Naive B cell (primary cell): ENCODE data around the gene HIBADH. TPM values are rescaled to one million over a fixed set of nuclear protein-coding genes. Genes with fewer than 3 reads are reported as not detected.
"Not testable (repeated sequence)": the region's sequence is repeated elsewhere in the genome, so short reads cannot be mapped to it uniquely, and the experiment has no call there.

Source experiments
- ATAC-seq, 2 donors: fragments of 150-1000 bp; cut with Tn5 transposase; 2 replicates each; pipeline ENCODE4 v1.10.0; 2021; ENCODE audit warnings: low read depth in 2 of 2, mild to moderate bottlenecking in 2 of 2, moderate library complexity in 2 of 2
- DNase-seq: peaks from one replicate; pipeline ENCODE4 v3.0.0; 2022
- H3K27ac Mint-ChIP-seq, 6 donors: one replicate each; pipeline ENCODE4 v1.8.0; 2020 to 2022; ENCODE audit warnings: mild to moderate bottlenecking in 6 of 6, mixed read lengths in 6 of 6, moderate library complexity in 5 of 6, inconsistent platforms in 2 of 6
- H3K27me3 Mint-ChIP-seq, 3 donors: one replicate each; pipeline ENCODE4 v1.8.0; 2021 to 2022; ENCODE audit warnings: mixed read lengths in 3 of 3, mild to moderate bottlenecking in 1 of 3
- H3K36me3 Mint-ChIP-seq, 2 donors: one replicate each; pipeline ENCODE4 v1.8.0; 2020 to 2022; ENCODE audit warnings: mixed read lengths in 2 of 2, inconsistent platforms in 1 of 2, mild to moderate bottlenecking in 1 of 2
- H3K4me1 Mint-ChIP-seq, 3 donors: one replicate each; pipeline ENCODE4 v1.8.0; 2020 to 2022; ENCODE audit warnings: mixed read lengths in 3 of 3, inconsistent platforms in 1 of 3, mild to moderate bottlenecking in 1 of 3, moderate library complexity in 1 of 3
- H3K4me3 Mint-ChIP-seq, 8 donors: one replicate each; pipeline ENCODE4 v1.8.0; 2020 to 2022; ENCODE audit warnings: mild to moderate bottlenecking in 8 of 8, mixed read lengths in 8 of 8, moderate library complexity in 8 of 8, inconsistent platforms in 2 of 8
- H3K9me3 Mint-ChIP-seq, 7 donors: one replicate each; pipeline ENCODE4 v1.8.0; 2020 to 2022; ENCODE audit warnings: mixed read lengths in 7 of 7, mild to moderate bottlenecking in 5 of 7, inconsistent platforms in 2 of 7, moderate library complexity in 1 of 7
- polyA plus RNA-seq, 6 donors: library from polyadenylated mRNA; unstranded; fragments of 300-500 nt; fragmentation: Illumina TruSeq; gene quantifications; one replicate each; pipeline ENCODE4 v1.2.3, GENCODE V29; 2021; ENCODE audit warnings: low read depth in 6 of 6

The HIBADH gene
- polyA plus RNA-seq, 6 donors from 2014 or later: 23.0 to 36.1 (median 25.9) TPM

GRCh38 chr7:27601217-27601616 is 61.5 kb downstream of the HIBADH start:
- H3K27me3 Mint-ChIP-seq: no peaks in the 10 kb centered on the region
- DNase-seq: no peak
- H3K36me3 Mint-ChIP-seq: peaks cover 0 to 15% of the 10 kb centered on the region in 2 donors
- H3K4me3 Mint-ChIP-seq: no peak overlapping the region
- no peak overlapping the region for H3K27ac Mint-ChIP-seq
- no peaks in the 10 kb centered on the region for H3K9me3 Mint-ChIP-seq
- no peaks in the 10 kb centered on the region for H3K4me1 Mint-ChIP-seq
- ATAC-seq: no peak

GRCh38 chr7:27600247-27600646 is 62.4 kb downstream of the HIBADH start:
- H3K4me1 Mint-ChIP-seq: no peaks in the 10 kb centered on the region

GRCh38 chr7:27595009-27595408 is 67.7 kb downstream of the HIBADH start:
- DNase-seq (no peak), ATAC-seq (no peak)
- peaks cover 0 to 13% (median 5%) of the 10 kb centered on the region in 3 donors for H3K27me3 Mint-ChIP-seq

More at GRCh38 chr7:27600247-27600646, 62.4 kb downstream of the HIBADH start:
- no peak for DNase-seq
- Mint-ChIP-seq H3K27me3 (no peaks in the 10 kb centered on the region), H3K36me3 (peaks cover 0 to 21% of the 10 kb centered on the region in 2 donors), H3K9me3 (no peaks in the 10 kb centered on the region), H3K4me3 (no peak overlapping the region), H3K27ac (no peak overlapping the region)
- ATAC-seq: no peak

GRCh38 chr7:27593226-27593625 is 69.5 kb downstream of the HIBADH start:
- Mint-ChIP-seq H3K4me1 (no peaks in the 10 kb centered on the region), H3K27ac (no peak overlapping the region), H3K36me3 (peaks cover 8 to 20% of the 10 kb centered on the region in 2 donors), H3K27me3 (peaks cover under 1 to 21% (median 5%) of the 10 kb centered on the region in 3 donors), H3K9me3 (peaks cover 0 to 1% (median 0%) of the 10 kb centered on the region in 7 donors), H3K4me3 (no peak overlapping the region)
- DNase-seq: no peak
- no peak for ATAC-seq

More at GRCh38 chr7:27595009-27595408, 67.7 kb downstream of the HIBADH start:
- Mint-ChIP-seq H3K36me3 (peaks cover 8 to 30% of the 10 kb centered on the region in 2 donors), H3K9me3 (peaks cover 0 to 1% (median 0%) of the 10 kb centered on the region in 7 donors), H3K27ac (peak overlapping the region in 1 of 6 donors; percentile 33), H3K4me1 (no peaks in the 10 kb centered on the region), H3K4me3 (no peak overlapping the region)

GRCh38 chr7:27590416-27590815 is 72.3 kb downstream of the HIBADH start:
- ATAC-seq: no peak
- Mint-ChIP-seq H3K4me1 (peaks cover 16 to 23% (median 20%) of the 10 kb centered on the region in 3 donors), H3K27me3 (peaks cover 5 to 34% (median 15%) of the 10 kb centered on the region in 3 donors), H3K9me3 (peaks cover 0 to 1% (median 0%) of the 10 kb centered on the region in 7 donors), H3K4me3 (no peak overlapping the region), H3K27ac (no peak overlapping the region), H3K36me3 (peaks cover 8 to 12% of the 10 kb centered on the region in 2 donors)
- DNase-seq: no peak

GRCh38 chr7:27587429-27587828 is 75.3 kb downstream of the HIBADH start:
- Mint-ChIP-seq H3K27ac (peak overlapping the region in 2 of 6 donors; percentile 39 to 94), H3K4me3 (peak overlapping the region in 3 of 8 donors; percentile 7 to 36 (median 32)), H3K36me3 (peaks cover 7 to 8% of the 10 kb centered on the region in 2 donors), H3K27me3 (peaks cover 5 to 34% (median 15%) of the 10 kb centered on the region in 3 donors), H3K4me1 (peaks cover 16 to 23% (median 20%) of the 10 kb centered on the region in 3 donors), H3K9me3 (no peaks in the 10 kb centered on the region)
- ATAC-seq (peak; percentile 61 to 66), DNase-seq (peak; percentile 1)

GRCh38 chr7:27586825-27587224 is 75.9 kb downstream of the HIBADH start:
- DNase-seq: peak; percentile 27
- Mint-ChIP-seq H3K4me1 (peaks cover 16 to 23% (median 20%) of the 10 kb centered on the region in 3 donors), H3K36me3 (peaks cover 3 to 4% of the 10 kb centered on the region in 2 donors), H3K4me3 (peak overlapping the region in 4 of 8 donors; percentile 7 to 54 (median 23)), H3K27me3 (peaks cover 5 to 31% (median 15%) of the 10 kb centered on the region in 3 donors), H3K9me3 (no peaks in the 10 kb centered on the region), H3K27ac (no peak overlapping the region)
- ATAC-seq: peak; percentile 91 to 93

- no peaks in the 10 kb centered on the region for H3K36me3 Mint-ChIP-seq
- DNase-seq: no peak
- peaks cover 5 to 28% (median 15%) of the 10 kb centered on the region in 3 donors for H3K27me3 Mint-ChIP-seq
- H3K27ac Mint-ChIP-seq: no peak overlapping the region
- ATAC-seq: no peak
- H3K4me1 Mint-ChIP-seq: peaks cover 17 to 23% (median 20%) of the 10 kb centered on the region in 3 donors
- no peak overlapping the region for H3K4me3 Mint-ChIP-seq
- H3K9me3 Mint-ChIP-seq: no peaks in the 10 kb centered on the region
Measured at GRCh38 chr7:27585781-27586447, 76.8 kb downstream of the HIBADH start.

GRCh38 chr7:27581906-27582305 is 80.8 kb downstream of the HIBADH start:
- H3K9me3 Mint-ChIP-seq: no peaks in the 10 kb centered on the region
- no peak overlapping the region for H3K27ac Mint-ChIP-seq

GRCh38 chr7:27581119-27581518 is 81.6 kb downstream of the HIBADH start:
- H3K9me3 Mint-ChIP-seq: no peaks in the 10 kb centered on the region
- H3K36me3 Mint-ChIP-seq: no peaks in the 10 kb centered on the region
- H3K27ac Mint-ChIP-seq: no peak overlapping the region
- H3K27me3 Mint-ChIP-seq: peaks cover 0 to 3% (median 0%) of the 10 kb centered on the region in 3 donors
- no peak for ATAC-seq
- no peak for DNase-seq
- H3K4me3 Mint-ChIP-seq: no peak overlapping the region
- H3K4me1 Mint-ChIP-seq: peaks cover 2 to 4% (median 3%) of the 10 kb centered on the region in 3 donors

More at GRCh38 chr7:27581906-27582305, 80.8 kb downstream of the HIBADH start:
- Mint-ChIP-seq H3K4me3 (no peak overlapping the region), H3K36me3 (no peaks in the 10 kb centered on the region), H3K4me1 (peaks cover 8 to 11% (median 8%) of the 10 kb centered on the region in 3 donors), H3K27me3 (peaks cover 0 to 6% (median 3%) of the 10 kb centered on the region in 3 donors)
- no peak for ATAC-seq
- DNase-seq: no peak

- no peak for ATAC-seq
- Mint-ChIP-seq H3K9me3 (no peaks in the 10 kb centered on the region), H3K4me1 (peaks cover 0 to 6% (median 0%) of the 10 kb centered on the region in 3 donors)
Measured at GRCh38 chr7:27579565-27579964, 83.1 kb downstream of the HIBADH start.

GRCh38 chr7:27578169-27578568 is 84.5 kb downstream of the HIBADH start:
- not testable (repeated sequence) for H3K27me3 Mint-ChIP-seq, H3K36me3 Mint-ChIP-seq, H3K27ac Mint-ChIP-seq, H3K9me3 Mint-ChIP-seq, H3K4me1 Mint-ChIP-seq, DNase-seq, ATAC-seq, H3K4me3 Mint-ChIP-seq

More at GRCh38 chr7:27579565-27579964, 83.1 kb downstream of the HIBADH start:
- DNase-seq: no peak
- H3K4me3 Mint-ChIP-seq: no peak overlapping the region
- H3K27me3 Mint-ChIP-seq: no peaks in the 10 kb centered on the region
- H3K36me3 Mint-ChIP-seq: no peaks in the 10 kb centered on the region
- H3K27ac Mint-ChIP-seq: no peak overlapping the region

GRCh38 chr7:27576360-27576944 is 86.2 kb downstream of the HIBADH start:
- DNase-seq (no peak), ATAC-seq (no peak)
- no peaks in the 10 kb centered on the region for H3K9me3 Mint-ChIP-seq
- no peaks in the 10 kb centered on the region for H3K27me3 Mint-ChIP-seq
- no peak overlapping the region for H3K4me3 Mint-ChIP-seq
- no peak overlapping the region for H3K27ac Mint-ChIP-seq
- H3K4me1 Mint-ChIP-seq: peaks cover 0 to 6% (median 0%) of the 10 kb centered on the region in 3 donors
- H3K36me3 Mint-ChIP-seq: no peaks in the 10 kb centered on the region

- no peak overlapping the region for H3K4me3 Mint-ChIP-seq
- ATAC-seq: no peak
- peaks cover 0 to 3% (median 0%) of the 10 kb centered on the region in 3 donors for H3K4me1 Mint-ChIP-seq
- H3K27ac Mint-ChIP-seq: no peak overlapping the region
- no peaks in the 10 kb centered on the region for H3K9me3 Mint-ChIP-seq
- no peaks in the 10 kb centered on the region for H3K27me3 Mint-ChIP-seq
- no peaks in the 10 kb centered on the region for H3K36me3 Mint-ChIP-seq
- no peak for DNase-seq
Measured at GRCh38 chr7:27575613-27576012, 87.1 kb downstream of the HIBADH start.
